HEK293 (cell line): Measurements from ENCODE around the gene KLHL10.

Experiments used
- MYNN ChIP-seq: fragments of 450-650 bp; formaldehyde crosslinking; IDR thresholded peaks from 2 replicates; pipeline ENCODE4 v1.5.1; 2016; ENCODE audit warnings: missing biosample characterization, missing genetic modification characterization, borderline replicate concordance
- SP2 ChIP-seq: fragments of 450-650 bp; formaldehyde crosslinking; IDR thresholded peaks from 2 replicates; pipeline ENCODE4 v1.5.1; 2016; ENCODE audit warnings: missing biosample characterization, missing genetic modification characterization
- SP7 ChIP-seq: fragments of 450-650 bp; formaldehyde crosslinking; IDR thresholded peaks from 2 replicates; pipeline ENCODE4 v1.5.1; 2016; ENCODE audit warnings: missing biosample characterization, missing genetic modification characterization

Gene KLHL10

DNA sequence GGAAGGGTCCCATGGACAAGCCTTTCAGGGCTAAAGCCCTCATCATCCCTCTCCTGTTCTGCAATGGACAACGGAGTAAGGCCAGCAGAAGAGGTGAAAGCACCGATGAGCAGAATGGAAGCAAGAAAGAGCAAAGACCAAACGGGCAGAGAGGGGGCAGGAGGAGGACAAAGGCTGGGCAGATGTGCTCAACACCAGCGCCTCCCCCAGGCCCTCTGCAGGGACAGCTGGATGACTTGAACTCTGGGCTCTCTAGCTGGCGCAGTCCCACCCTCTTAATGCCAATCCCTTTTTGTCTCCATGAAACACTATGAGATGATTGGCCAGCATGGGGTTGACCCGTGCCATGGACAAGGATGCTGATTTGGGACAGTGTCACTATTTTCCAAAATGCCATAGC, 59.1 kb downstream of the KLHL10 start (continued):
- no peak for TF ChIP-seq MYNN (tag by site-specific recombination)
- no peak for TF ChIP-seq SP7 (tag by site-specific recombination)
- TF ChIP-seq SP2 (tag by site-specific recombination) = no peak
